HepG2 (cell line): Measurements from ENCODE around the gene API5. TPM values are rescaled to one million over a fixed set of nuclear protein-coding genes. Genes with fewer than 3 reads are reported as not detected.

Source experiments
- ARHGAP35 ChIP-seq: sonication (generic); formaldehyde crosslinking; IDR thresholded peaks from 2 replicates; pipeline ENCODE4 v1.9.0; 2022; ENCODE audit warnings: mild to moderate bottlenecking, inconsistent platforms, moderate library complexity, missing genetic modification reagents, borderline replicate concordance
- CBX1 ChIP-seq: IDR thresholded peaks from one replicate; pipeline ENCODE4 v1.6.1; 2016; ENCODE audit warnings: antibody characterized with exemption, low read depth
- GABPB1 ChIP-seq: IDR thresholded peaks from 2 replicates; pipeline ENCODE4 v1.6.1; 2016; ENCODE audit warnings: mild to moderate bottlenecking, missing genetic modification reagents, moderate library complexity, missing compliant biosample characterization
- HNRNPLL ChIP-seq: fragments of 200-400 bp; formaldehyde crosslinking; IDR thresholded peaks from 2 replicates; pipeline ENCODE4 v1.6.1; 2017; ENCODE audit warnings: mild to moderate bottlenecking, low read depth, low read length; ENCODE audit not compliant: poor library complexity, severe bottlenecking
- HOXA9 ChIP-seq: sonication (generic); formaldehyde crosslinking; IDR thresholded peaks from 2 replicates; pipeline ENCODE4 v1.8.1; 2022; ENCODE audit warnings: missing genetic modification reagents, mild to moderate bottlenecking, moderate library complexity, borderline replicate concordance
- KDM6A ChIP-seq: IDR thresholded peaks from 2 replicates; pipeline ENCODE4 v1.6.1; 2016; ENCODE audit warnings: low read depth
- RFX5 ChIP-seq: IDR thresholded peaks from 2 replicates; pipeline ENCODE4 v1.6.1; 2011; ENCODE audit warnings: low read depth, low read length, improper control_type of control experiment
- SOX5 ChIP-seq: IDR thresholded peaks from 2 replicates; pipeline ENCODE4 v1.6.1; 2016; ENCODE audit warnings: borderline replicate concordance
- SP1 ChIP-seq, 2 experiments: fragments of 450-650 bp in 1 of 2; sonication (generic) in 1 of 2; formaldehyde crosslinking in 1 of 2; IDR thresholded peaks; 2 replicates each; pipeline versions ENCODE4 v1.4.0 to v1.6.1; 2016 to 2020; ENCODE audit warnings: missing genetic modification reagents in 1 of 2
- TBL1XR1 ChIP-seq: fragments of 150-350 bp; IDR thresholded peaks from 2 replicates; pipeline ENCODE4 v1.6.1; 2014; ENCODE audit warnings: borderline replicate concordance, low read length; ENCODE audit not compliant: partially characterized antibody
- ZNF232 ChIP-seq: sonication (generic); formaldehyde crosslinking; IDR thresholded peaks from 2 replicates; pipeline ENCODE4 v1.4.0; 2020; ENCODE audit warnings: missing genetic modification reagents, borderline replicate concordance
- ZNF3 ChIP-seq: IDR thresholded peaks from 2 replicates; pipeline ENCODE4 v1.7.0; 2017; ENCODE audit warnings: inconsistent platforms
- ZSCAN29 ChIP-seq: sonication (generic); formaldehyde crosslinking; conservative IDR thresholded peaks from 2 replicates; pipeline ENCODE4 v1.4.0; 2020; ENCODE audit warnings: mild to moderate bottlenecking, missing genetic modification reagents
- polyA plus RNA-seq, 8 experiments: library from polyadenylated mRNA; depleted of rRNA in 3 of 8; stranded (reverse) in 7 of 8; unstranded in 1 of 8; fragments of >200 nt; fragmentation: Illumina TruSeq in 4 of 8; extraction: Trizol in 4 of 8; gene quantifications; 2 replicates each; pipeline versions ENCODE4 v1.2.1 to v1.2.3, GENCODE V29; 2011 to 2016; ENCODE audit warnings: low read depth in 4 of 8, missing spikeins in 1 of 8, mixed read lengths in 1 of 8; ENCODE audit not compliant: insufficient read depth in 1 of 8
- total RNA-seq, 5 experiments: library from RNA; depleted of rRNA; stranded (reverse); fragments of >200 nt; fragmentation: Illumina TruSeq; extraction: Trizol; gene quantifications; 2 replicates each; pipeline ENCODE4 v1.2.3, GENCODE V29; 2016; ENCODE audit warnings: low read depth in 1 of 5
- TF ChIP-seq, protein P1 (sequence below): conservative IDR thresholded peaks from 2 replicates; pipeline ENCODE4 v1.6.1; 2018; ENCODE audit warnings: missing genetic modification reagents
- TF ChIP-seq, protein P2 (sequence below): sonication (generic); formaldehyde crosslinking; IDR thresholded peaks from 2 replicates; pipeline ENCODE4 v1.4.0; 2020; ENCODE audit warnings: missing genetic modification reagents, mild to moderate bottlenecking, borderline replicate concordance
- TF ChIP-seq, protein P3 (sequence below): sonication (generic); formaldehyde crosslinking; IDR thresholded peaks from 2 replicates; pipeline ENCODE4 v1.4.0; 2020; ENCODE audit warnings: low read depth, missing genetic modification reagents
- TF ChIP-seq, protein P4 (sequence below): sonication (generic); formaldehyde crosslinking; conservative IDR thresholded peaks from 2 replicates; pipeline ENCODE4 v1.4.0; 2020; ENCODE audit warnings: missing genetic modification reagents

Gene API5
- total and polyA plus RNA-seq, 2 of the 13 experiments (the other 11 are each of a cell fraction or from before 2014, with no cell fraction given), result 21.6 to 59.0 TPM

DNA sequence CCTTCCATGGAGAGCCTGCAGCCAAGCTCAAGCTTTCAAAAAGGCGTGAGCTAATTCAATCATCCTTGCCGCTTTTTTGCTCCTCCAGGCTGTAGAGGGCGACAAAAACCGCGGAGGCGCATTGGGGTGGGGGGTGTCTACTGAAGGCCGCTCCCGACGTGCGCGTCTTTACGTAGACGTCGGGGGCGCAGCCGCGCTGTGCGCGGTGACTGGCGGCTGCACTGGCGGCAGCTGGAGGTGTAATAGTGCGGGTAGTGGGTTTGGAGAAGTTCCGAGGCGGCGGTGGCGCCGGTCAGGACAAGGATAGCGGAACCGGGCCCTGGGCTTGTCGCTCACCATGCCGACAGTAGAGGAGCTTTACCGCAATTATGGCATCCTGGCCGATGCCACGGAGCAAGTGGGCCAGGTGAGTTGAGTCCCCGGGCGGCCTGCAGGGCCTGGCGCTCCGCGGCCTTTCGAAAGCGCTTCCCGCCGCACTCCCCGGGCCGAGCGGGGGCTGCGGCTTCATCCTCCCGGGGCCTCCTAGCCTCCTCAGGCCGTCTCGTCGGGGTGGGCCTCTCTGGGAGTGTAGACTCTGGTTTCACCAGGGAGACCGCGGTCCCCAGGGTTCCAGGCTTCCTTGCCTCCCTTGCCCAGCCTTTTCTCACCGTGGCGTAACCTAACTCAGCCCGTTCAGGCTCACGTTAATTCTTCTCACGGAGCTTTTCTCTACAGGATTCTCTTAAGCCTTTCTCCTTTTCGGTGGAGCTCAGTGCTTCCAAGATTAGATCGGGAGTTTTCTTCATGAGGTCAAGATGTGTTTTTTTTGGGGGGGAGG, at the start of gene API5 (continued):
- TF ChIP-seq ZNF232 (CRISPR knock-in tag) (peak; percentile 84; the same call in 1 of the 2 replicates), HNRNPLL (peak; percentile 98), ZSCAN29 (CRISPR knock-in tag) (0 out of 2 replicates have a peak, but pooled peaks have one; percentile 64), SOX5 (CRISPR knock-in tag) (peak; percentile 32; the same call in 1 of the 2 replicates), TBL1XR1 (no peak), ZNF3 (peak; percentile 29; the same call in 1 of the 2 replicates), KDM6A (CRISPR knock-in tag) (no peak), HOXA9 (CRISPR knock-in tag) (no peak), RFX5 (no peak), GABPB1 (CRISPR knock-in tag) (peak; percentile 89), CBX1 (peak; percentile 50), SP1 (IDR thresholded peaks at IDR 0.05) (no peak), SP1 (CRISPR knock-in tag; IDR thresholded peaks at IDR 0.05) (peak; percentile 60), ARHGAP35 (CRISPR knock-in tag) (0 out of 2 replicates have a peak, but pooled peaks have one; percentile 25)
- TF ChIP-seq, protein P1, sequence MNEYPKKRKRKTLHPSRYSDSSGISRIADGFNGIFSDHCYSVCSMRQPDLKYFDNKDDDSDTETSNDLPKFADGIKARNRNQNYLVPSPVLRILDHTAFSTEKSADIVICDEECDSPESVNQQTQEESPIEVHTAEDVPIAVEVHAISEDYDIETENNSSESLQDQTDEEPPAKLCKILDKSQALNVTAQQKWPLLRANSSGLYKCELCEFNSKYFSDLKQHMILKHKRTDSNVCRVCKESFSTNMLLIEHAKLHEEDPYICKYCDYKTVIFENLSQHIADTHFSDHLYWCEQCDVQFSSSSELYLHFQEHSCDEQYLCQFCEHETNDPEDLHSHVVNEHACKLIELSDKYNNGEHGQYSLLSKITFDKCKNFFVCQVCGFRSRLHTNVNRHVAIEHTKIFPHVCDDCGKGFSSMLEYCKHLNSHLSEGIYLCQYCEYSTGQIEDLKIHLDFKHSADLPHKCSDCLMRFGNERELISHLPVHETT, result no peak; the same call in 1 of the 2 replicates
- TF ChIP-seq, protein P2, sequence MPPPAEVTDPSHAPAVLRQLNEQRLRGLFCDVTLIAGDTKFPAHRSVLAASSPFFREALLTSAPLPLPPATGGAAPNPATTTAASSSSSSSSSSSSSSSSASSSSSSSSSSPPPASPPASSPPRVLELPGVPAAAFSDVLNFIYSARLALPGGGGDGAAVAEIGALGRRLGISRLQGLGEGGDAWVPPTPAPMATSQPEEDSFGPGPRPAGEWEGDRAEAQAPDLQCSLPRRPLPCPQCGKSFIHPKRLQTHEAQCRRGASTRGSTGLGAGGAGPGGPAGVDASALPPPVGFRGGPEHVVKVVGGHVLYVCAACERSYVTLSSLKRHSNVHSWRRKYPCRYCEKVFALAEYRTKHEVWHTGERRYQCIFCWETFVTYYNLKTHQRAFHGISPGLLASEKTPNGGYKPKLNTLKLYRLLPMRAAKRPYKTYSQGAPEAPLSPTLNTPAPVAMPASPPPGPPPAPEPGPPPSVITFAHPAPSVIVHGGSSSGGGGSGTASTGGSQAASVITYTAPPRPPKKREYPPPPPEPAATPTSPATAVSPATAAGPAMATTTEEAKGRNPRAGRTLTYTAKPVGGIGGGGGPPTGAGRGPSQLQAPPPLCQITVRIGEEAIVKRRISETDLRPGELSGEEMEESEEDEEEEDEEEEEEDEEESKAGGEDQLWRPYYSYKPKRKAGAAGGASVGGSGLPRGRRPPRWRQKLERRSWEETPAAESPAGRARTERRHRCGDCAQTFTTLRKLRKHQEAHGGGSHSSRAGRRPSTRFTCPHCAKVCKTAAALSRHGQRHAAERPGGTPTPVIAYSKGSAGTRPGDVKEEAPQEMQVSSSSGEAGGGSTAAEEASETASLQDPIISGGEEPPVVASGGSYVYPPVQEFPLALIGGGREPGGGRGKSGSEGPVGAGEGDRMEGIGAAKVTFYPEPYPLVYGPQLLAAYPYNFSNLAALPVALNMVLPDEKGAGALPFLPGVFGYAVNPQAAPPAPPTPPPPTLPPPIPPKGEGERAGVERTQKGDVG (CRISPR knock-in tag), result no peak
- TF ChIP-seq, protein P3, sequence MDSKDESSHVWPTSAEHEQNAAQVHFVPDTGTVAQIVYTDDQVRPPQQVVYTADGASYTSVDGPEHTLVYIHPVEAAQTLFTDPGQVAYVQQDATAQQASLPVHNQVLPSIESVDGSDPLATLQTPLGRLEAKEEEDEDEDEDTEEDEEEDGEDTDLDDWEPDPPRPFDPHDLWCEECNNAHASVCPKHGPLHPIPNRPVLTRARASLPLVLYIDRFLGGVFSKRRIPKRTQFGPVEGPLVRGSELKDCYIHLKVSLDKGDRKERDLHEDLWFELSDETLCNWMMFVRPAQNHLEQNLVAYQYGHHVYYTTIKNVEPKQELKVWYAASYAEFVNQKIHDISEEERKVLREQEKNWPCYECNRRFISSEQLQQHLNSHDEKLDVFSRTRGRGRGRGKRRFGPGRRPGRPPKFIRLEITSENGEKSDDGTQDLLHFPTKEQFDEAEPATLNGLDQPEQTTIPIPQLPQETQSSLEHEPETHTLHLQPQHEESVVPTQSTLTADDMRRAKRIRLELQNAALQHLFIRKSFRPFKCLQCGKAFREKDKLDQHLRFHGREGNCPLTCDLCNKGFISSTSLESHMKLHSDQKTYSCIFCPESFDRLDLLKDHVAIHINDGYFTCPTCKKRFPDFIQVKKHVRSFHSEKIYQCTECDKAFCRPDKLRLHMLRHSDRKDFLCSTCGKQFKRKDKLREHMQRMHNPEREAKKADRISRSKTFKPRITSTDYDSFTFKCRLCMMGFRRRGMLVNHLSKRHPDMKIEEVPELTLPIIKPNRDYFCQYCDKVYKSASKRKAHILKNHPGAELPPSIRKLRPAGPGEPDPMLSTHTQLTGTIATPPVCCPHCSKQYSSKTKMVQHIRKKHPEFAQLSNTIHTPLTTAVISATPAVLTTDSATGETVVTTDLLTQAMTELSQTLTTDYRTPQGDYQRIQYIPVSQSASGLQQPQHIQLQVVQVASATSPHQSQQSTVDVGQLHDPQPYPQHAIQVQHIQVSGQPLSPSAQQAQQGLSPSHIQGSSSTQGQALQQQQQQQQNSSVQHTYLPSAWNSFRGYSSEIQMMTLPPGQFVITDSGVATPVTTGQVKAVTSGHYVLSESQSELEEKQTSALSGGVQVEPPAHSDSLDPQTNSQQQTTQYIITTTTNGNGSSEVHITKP (CRISPR knock-in tag), result peak; percentile 69
- TF ChIP-seq, protein P4, sequence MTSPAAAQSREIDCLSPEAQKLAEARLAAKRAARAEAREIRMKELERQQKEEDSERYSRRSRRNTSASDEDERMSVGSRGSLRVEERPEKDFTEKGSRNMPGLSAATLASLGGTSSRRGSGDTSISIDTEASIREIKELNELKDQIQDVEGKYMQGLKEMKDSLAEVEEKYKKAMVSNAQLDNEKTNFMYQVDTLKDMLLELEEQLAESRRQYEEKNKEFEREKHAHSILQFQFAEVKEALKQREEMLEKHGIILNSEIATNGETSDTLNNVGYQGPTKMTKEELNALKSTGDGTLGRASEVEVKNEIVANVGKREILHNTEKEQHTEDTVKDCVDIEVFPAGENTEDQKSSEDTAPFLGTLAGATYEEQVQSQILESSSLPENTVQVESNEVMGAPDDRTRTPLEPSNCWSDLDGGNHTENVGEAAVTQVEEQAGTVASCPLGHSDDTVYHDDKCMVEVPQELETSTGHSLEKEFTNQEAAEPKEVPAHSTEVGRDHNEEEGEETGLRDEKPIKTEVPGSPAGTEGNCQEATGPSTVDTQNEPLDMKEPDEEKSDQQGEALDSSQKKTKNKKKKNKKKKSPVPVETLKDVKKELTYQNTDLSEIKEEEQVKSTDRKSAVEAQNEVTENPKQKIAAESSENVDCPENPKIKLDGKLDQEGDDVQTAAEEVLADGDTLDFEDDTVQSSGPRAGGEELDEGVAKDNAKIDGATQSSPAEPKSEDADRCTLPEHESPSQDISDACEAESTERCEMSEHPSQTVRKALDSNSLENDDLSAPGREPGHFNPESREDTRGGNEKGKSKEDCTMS, result no peak
